Keratinocyte (primary cell): Measurements from ENCODE around the gene RUSC2. TPM values are rescaled to one million over a fixed set of nuclear protein-coding genes. Genes with fewer than 3 reads are reported as not detected.

Experiments
- DNase-seq: peaks from one replicate; pipeline ENCODE4 v3.0.0-alpha.2; 2011; ENCODE audit warnings: low read depth, missing footprints, low spot score
- FAIRE-seq: peaks from 2 replicates; lab custom pipeline; 2011; peaks lifted over from hg19 to GRCh38; lab: Jason Lieb, UNC
- H2AFZ ChIP-seq: 2 replicates; pipeline ENCODE4 v1.6.0; 2012; ENCODE audit warnings: low read length, control low read depth, inconsistent platforms; ENCODE audit not compliant: control insufficient read depth
- H3K27ac ChIP-seq: 2 replicates; pipeline ENCODE4 v1.5.1; 2011; ENCODE audit warnings: low read length; ENCODE audit not compliant: control insufficient read depth, insufficient read depth
- H3K27me3 ChIP-seq: 3 replicates; pipeline ENCODE4 v1.6.0; 2011; ENCODE audit warnings: low read length; ENCODE audit not compliant: control insufficient read depth, insufficient read depth; ENCODE audit errors: extremely low read depth
- H3K36me3 ChIP-seq, 2 experiments: 2 replicates in 1 of 2; 3 replicates in 1 of 2; pipeline ENCODE4 v1.5.1; 2011; ENCODE audit warnings: low read length in 2 of 2, mild to moderate bottlenecking in 1 of 2; ENCODE audit not compliant: control insufficient read depth in 2 of 2, insufficient read depth in 2 of 2; ENCODE audit errors: extremely low read depth in 1 of 2
- H3K4me1 ChIP-seq: 3 replicates; pipeline ENCODE4 v1.5.1; 2011; ENCODE audit warnings: low read length; ENCODE audit not compliant: control insufficient read depth, insufficient read depth; ENCODE audit errors: extremely low read depth
- H3K4me2 ChIP-seq: 3 replicates; pipeline ENCODE4 v1.6.0; 2011; ENCODE audit warnings: low read depth, low read length; ENCODE audit not compliant: control insufficient read depth, insufficient read depth; ENCODE audit errors: extremely low read depth
- H3K4me3 ChIP-seq, 3 experiments: fragments of 200-600 bp in 1 of 3; sonication (generic) in 1 of 3; 2 replicates in 2 of 3; 3 replicates in 1 of 3; pipeline ENCODE4 v1.5.1; 2011 to 2016; ENCODE audit warnings: low read length in 3 of 3, mild to moderate bottlenecking in 3 of 3, control low read depth in 2 of 3, inconsistent platforms in 1 of 3, low read depth in 1 of 3, mixed read lengths in 1 of 3, mixed run types in 1 of 3, moderate library complexity in 1 of 3; ENCODE audit not compliant: control insufficient read depth in 2 of 3, insufficient read depth in 2 of 3; ENCODE audit errors: extremely low read depth in 1 of 3
- H3K79me2 ChIP-seq: 2 replicates; pipeline ENCODE4 v1.6.0; 2012; ENCODE audit warnings: low read length; ENCODE audit not compliant: control insufficient read depth, insufficient read depth
- H3K9ac ChIP-seq: 3 replicates; pipeline ENCODE4 v1.6.0; 2011; ENCODE audit warnings: low read length; ENCODE audit not compliant: control insufficient read depth, insufficient read depth; ENCODE audit errors: extremely low read depth
- H3K9me1 ChIP-seq: 3 replicates; pipeline ENCODE4 v1.6.0; 2011; ENCODE audit warnings: low read length; ENCODE audit not compliant: control insufficient read depth, insufficient read depth; ENCODE audit errors: extremely low read depth
- H3K9me3 ChIP-seq: 2 replicates; pipeline ENCODE4 v1.5.1; 2012; ENCODE audit warnings: low read depth, low read length; ENCODE audit not compliant: control insufficient read depth
- H4K20me1 ChIP-seq: 3 replicates; pipeline ENCODE4 v1.6.0; 2011; ENCODE audit warnings: low read length; ENCODE audit not compliant: control insufficient read depth, insufficient read depth; ENCODE audit errors: extremely low read depth
- CTCF ChIP-seq, 3 experiments: IDR thresholded peaks in 1 of 3; conservative IDR thresholded peaks in 1 of 3; optimal IDR thresholded peaks in 1 of 3; 2 replicates in 2 of 3; 3 replicates in 1 of 3; pipeline versions ENCODE3 to v1.5.1; 2011; ENCODE audit warnings: low read length in 3 of 3, mild to moderate bottlenecking in 3 of 3, moderate library complexity in 2 of 3, control low read depth in 1 of 3, inconsistent platforms in 1 of 3; ENCODE audit not compliant: insufficient read depth in 2 of 3; ENCODE audit errors: extremely low read depth in 1 of 3
- EZH2 ChIP-seq: IDR thresholded peaks from one replicate; pipeline ENCODE4 v1.6.1; 2012; ENCODE audit warnings: inconsistent platforms, mild to moderate bottlenecking, low read length, moderate library complexity
- dilution Hi-C: fragments of 300-500 bp; cut with MboI; formaldehyde crosslinking; loops from one replicate; pipeline ENCODE4 v1.7.0; 2020; ENCODE audit warnings: low sequenced_read_pairs; ENCODE audit not compliant: extremely low pct_ligation_motif_present
- polyA plus RNA-seq, 5 experiments: library from polyadenylated mRNA; depleted of rRNA in 3 of 5; stranded (reverse) in 3 of 5; stranded (forward) in 1 of 5; unstranded in 1 of 5; fragments of >200 nt; gene quantifications; 1 replicate in 1 of 5; 2 replicates in 3 of 5; 3 replicates in 1 of 5; pipeline versions ENCODE4 v1.2.1 to v1.2.3, GENCODE V29; 2011 to 2012; ENCODE audit warnings: missing spikeins in 2 of 5, low read depth in 1 of 5, low replicate concordance in 1 of 5

Gene RUSC2
- polyA plus RNA-seq, 1 donor (not counting 4 experiments of a cell fraction or from before 2014, with no cell fraction given) = 4.2 TPM

- Histone ChIP-seq H3K79me2 (no peaks in the 10 kb centered on the region), H3K9me3 (no peaks in the 10 kb centered on the region), H3K27me3 (no peaks in the 10 kb centered on the region), H3K4me3 (no peak overlapping the region), H3K27ac (no peak overlapping the region), H3K36me3 (no peaks in the 10 kb centered on the region), H3K9ac (no peak overlapping the region), H3K9me1 (no peaks in the 10 kb centered on the region), H3K4me2 (no peak overlapping the region), H2AFZ (no peak overlapping the region), H4K20me1 (no peaks in the 10 kb centered on the region), H3K4me1 (no peaks in the 10 kb centered on the region)
- dilution Hi-C loops = no loop called here
- FAIRE-seq (no peak), DNase-seq (no peak)
- no peak for TF ChIP-seq CTCF (optimal IDR thresholded peaks at IDR 0.05 in 1 of 3, IDR thresholded peaks at IDR 0.05 in 1 of 3, conservative IDR thresholded peaks at IDR 0.05 in 1 of 3; ENCODE audit: extremely low read depth in 1 of 3, insufficient read depth in 2 of 3, low read length in 3 of 3)
- TF ChIP-seq EZH2 = no peak
These were observed 37.4 kb upstream of the RUSC2 start for GRCh38 chr9:35452481-35452880.

- no peaks in the 10 kb centered on the region for H3K4me1 ChIP-seq
- H3K27me3 ChIP-seq = no peaks in the 10 kb centered on the region
- H3K9ac ChIP-seq = no peak overlapping the region
- H3K4me2 ChIP-seq = no peak overlapping the region
- TF ChIP-seq CTCF (optimal IDR thresholded peaks at IDR 0.05 in 1 of 3, IDR thresholded peaks at IDR 0.05 in 1 of 3, conservative IDR thresholded peaks at IDR 0.05 in 1 of 3; ENCODE audit: extremely low read depth in 1 of 3, insufficient read depth in 2 of 3, low read length in 3 of 3) (no peak), EZH2 (no peak)
- no peaks in the 10 kb centered on the region for H4K20me1 ChIP-seq
- no peak for DNase-seq
- H3K9me1 ChIP-seq = no peaks in the 10 kb centered on the region
- H2AFZ ChIP-seq = no peak overlapping the region
- H3K27ac ChIP-seq = no peak overlapping the region
- no peaks in the 10 kb centered on the region for H3K9me3 ChIP-seq
- dilution Hi-C loops = no loop called here
- no peak overlapping the region for H3K4me3 ChIP-seq
- FAIRE-seq = no peak
- no peaks in the 10 kb centered on the region for H3K79me2 ChIP-seq
- no peaks in the 10 kb centered on the region for H3K36me3 ChIP-seq
These were observed 36.1 kb upstream of the RUSC2 start for GRCh38 chr9:35453786-35454185.
